ENCODE data around the gene AGPAT3.

The AGPAT3 gene

DNA sequence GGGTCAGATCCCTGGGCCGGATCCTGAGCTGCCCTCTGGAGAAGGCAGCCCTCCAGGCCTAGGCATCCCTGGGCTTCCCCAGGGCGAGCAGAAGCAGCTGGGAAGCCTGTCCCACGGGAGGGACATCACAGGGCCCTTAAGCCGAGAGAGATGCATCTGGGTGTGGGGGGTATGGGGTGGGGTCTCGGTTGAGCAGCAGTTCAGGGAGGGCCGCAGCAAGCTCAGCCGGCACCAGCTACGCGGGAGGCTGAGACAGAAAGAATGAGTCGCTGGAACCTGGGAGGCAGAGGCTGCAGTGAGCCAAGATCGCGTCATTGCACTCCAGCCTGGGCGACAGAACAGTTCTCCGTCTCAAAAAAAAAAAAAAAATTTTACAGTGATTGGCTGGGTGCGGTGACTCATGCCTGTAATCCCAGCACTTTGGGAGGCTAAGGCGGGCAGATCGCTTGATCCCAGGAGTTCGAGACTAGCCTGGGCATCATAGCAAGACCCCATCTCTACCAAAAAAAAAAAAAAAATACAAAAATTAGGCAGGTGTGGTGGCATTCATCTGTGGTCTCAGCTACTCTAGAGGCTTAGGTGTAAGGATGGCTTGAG lies 37.9 kb upstream of the AGPAT3 start (continued):
- TF ChIP-seq, protein P1, sequence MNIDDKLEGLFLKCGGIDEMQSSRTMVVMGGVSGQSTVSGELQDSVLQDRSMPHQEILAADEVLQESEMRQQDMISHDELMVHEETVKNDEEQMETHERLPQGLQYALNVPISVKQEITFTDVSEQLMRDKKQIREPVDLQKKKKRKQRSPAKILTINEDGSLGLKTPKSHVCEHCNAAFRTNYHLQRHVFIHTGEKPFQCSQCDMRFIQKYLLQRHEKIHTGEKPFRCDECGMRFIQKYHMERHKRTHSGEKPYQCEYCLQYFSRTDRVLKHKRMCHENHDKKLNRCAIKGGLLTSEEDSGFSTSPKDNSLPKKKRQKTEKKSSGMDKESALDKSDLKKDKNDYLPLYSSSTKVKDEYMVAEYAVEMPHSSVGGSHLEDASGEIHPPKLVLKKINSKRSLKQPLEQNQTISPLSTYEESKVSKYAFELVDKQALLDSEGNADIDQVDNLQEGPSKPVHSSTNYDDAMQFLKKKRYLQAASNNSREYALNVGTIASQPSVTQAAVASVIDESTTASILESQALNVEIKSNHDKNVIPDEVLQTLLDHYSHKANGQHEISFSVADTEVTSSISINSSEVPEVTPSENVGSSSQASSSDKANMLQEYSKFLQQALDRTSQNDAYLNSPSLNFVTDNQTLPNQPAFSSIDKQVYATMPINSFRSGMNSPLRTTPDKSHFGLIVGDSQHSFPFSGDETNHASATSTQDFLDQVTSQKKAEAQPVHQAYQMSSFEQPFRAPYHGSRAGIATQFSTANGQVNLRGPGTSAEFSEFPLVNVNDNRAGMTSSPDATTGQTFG (tag by site-specific recombination; IDR thresholded peaks at IDR 0.05; ENCODE audit: borderline replicate concordance), result no peak
- TF ChIP-seq ZNF157 (tag by site-specific recombination; IDR thresholded peaks at IDR 0.05) (no peak), BCL11B (tag by site-specific recombination; IDR thresholded peaks at IDR 0.05; ENCODE audit: low read depth) (no peak), ZNF280C (tag by site-specific recombination; IDR thresholded peaks at IDR 0.05) (no peak), ZNF530 (tag by site-specific recombination; IDR thresholded peaks at IDR 0.05; ENCODE audit: low read depth) (no peak), ZNF529 (tag by site-specific recombination; IDR thresholded peaks at IDR 0.05; ENCODE audit: insufficient replicate concordance) (no peak), ZBTB48 (tag by site-specific recombination; IDR thresholded peaks at IDR 0.05) (no peak), ZNF610 (tag by site-specific recombination; IDR thresholded peaks at IDR 0.05; ENCODE audit: borderline replicate concordance) (no peak), ZNF366 (tag by site-specific recombination; conservative IDR thresholded peaks at IDR 0.05) (no peak), ZFP37 (tag by site-specific recombination; IDR thresholded peaks at IDR 0.05) (no peak), KLF16 (tag by site-specific recombination; IDR thresholded peaks at IDR 0.05) (no peak), GFI1B (tag by site-specific recombination; IDR thresholded peaks at IDR 0.05) (peak; percentile 36; the same call in 1 of the 2 replicates), ZNF561 (tag by site-specific recombination; IDR thresholded peaks at IDR 0.05; ENCODE audit: borderline replicate concordance) (no peak), REPIN1 (tag by site-specific recombination; IDR thresholded peaks at IDR 0.05; ENCODE audit: low read depth) (no peak), MYNN (tag by site-specific recombination; IDR thresholded peaks at IDR 0.05; ENCODE audit: borderline replicate concordance) (no peak), ZNF302 (tag by site-specific recombination; IDR thresholded peaks at IDR 0.05; ENCODE audit: low read depth) (no peak), ZNF221 (tag by site-specific recombination; IDR thresholded peaks at IDR 0.05; ENCODE audit: borderline replicate concordance) (no peak), ZNF391 (tag by site-specific recombination; IDR thresholded peaks at IDR 0.05; ENCODE audit: borderline replicate concordance, low read depth) (no peak), ZNF26 (tag by site-specific recombination; IDR thresholded peaks at IDR 0.05) (no peak), ZNF768 (tag by site-specific recombination; IDR thresholded peaks at IDR 0.05) (no peak), ZNF501 (tag by site-specific recombination; IDR thresholded peaks at IDR 0.05) (no peak), ZEB2 (tag by site-specific recombination; IDR thresholded peaks at IDR 0.05) (0 out of 2 replicates have a peak, but pooled peaks have one; percentile 58), ZNF248 (tag by site-specific recombination; IDR thresholded peaks at IDR 0.05) (no peak), ZNF701 (tag by site-specific recombination; IDR thresholded peaks at IDR 0.05) (no peak), ZNF777 (tag by site-specific recombination; IDR thresholded peaks at IDR 0.05; ENCODE audit: borderline replicate concordance) (no peak)
- TF ChIP-seq, protein P2, sequence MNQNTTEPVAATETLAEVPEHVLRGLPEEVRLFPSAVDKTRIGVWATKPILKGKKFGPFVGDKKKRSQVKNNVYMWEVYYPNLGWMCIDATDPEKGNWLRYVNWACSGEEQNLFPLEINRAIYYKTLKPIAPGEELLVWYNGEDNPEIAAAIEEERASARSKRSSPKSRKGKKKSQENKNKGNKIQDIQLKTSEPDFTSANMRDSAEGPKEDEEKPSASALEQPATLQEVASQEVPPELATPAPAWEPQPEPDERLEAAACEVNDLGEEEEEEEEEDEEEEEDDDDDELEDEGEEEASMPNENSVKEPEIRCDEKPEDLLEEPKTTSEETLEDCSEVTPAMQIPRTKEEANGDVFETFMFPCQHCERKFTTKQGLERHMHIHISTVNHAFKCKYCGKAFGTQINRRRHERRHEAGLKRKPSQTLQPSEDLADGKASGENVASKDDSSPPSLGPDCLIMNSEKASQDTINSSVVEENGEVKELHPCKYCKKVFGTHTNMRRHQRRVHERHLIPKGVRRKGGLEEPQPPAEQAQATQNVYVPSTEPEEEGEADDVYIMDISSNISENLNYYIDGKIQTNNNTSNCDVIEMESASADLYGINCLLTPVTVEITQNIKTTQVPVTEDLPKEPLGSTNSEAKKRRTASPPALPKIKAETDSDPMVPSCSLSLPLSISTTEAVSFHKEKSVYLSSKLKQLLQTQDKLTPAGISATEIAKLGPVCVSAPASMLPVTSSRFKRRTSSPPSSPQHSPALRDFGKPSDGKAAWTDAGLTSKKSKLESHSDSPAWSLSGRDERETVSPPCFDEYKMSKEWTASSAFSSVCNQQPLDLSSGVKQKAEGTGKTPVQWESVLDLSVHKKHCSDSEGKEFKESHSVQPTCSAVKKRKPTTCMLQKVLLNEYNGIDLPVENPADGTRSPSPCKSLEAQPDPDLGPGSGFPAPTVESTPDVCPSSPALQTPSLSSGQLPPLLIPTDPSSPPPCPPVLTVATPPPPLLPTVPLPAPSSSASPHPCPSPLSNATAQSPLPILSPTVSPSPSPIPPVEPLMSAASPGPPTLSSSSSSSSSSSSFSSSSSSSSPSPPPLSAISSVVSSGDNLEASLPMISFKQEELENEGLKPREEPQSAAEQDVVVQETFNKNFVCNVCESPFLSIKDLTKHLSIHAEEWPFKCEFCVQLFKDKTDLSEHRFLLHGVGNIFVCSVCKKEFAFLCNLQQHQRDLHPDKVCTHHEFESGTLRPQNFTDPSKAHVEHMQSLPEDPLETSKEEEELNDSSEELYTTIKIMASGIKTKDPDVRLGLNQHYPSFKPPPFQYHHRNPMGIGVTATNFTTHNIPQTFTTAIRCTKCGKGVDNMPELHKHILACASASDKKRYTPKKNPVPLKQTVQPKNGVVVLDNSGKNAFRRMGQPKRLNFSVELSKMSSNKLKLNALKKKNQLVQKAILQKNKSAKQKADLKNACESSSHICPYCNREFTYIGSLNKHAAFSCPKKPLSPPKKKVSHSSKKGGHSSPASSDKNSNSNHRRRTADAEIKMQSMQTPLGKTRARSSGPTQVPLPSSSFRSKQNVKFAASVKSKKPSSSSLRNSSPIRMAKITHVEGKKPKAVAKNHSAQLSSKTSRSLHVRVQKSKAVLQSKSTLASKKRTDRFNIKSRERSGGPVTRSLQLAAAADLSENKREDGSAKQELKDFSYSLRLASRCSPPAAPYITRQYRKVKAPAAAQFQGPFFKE (tag by site-specific recombination; IDR thresholded peaks at IDR 0.05; ENCODE audit: borderline replicate concordance), result no peak
- TF ChIP-seq, protein P3, sequence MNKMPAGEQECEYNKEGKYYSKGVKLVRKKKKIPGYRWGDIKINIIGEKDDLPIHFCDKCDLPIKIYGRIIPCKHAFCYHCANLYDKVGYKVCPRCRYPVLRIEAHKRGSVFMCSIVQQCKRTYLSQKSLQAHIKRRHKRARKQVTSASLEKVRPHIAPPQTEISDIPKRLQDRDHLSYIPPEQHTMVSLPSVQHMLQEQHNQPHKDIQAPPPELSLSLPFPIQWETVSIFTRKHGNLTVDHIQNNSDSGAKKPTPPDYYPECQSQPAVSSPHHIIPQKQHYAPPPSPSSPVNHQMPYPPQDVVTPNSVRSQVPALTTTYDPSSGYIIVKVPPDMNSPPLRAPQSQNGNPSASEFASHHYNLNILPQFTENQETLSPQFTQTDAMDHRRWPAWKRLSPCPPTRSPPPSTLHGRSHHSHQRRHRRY (tag by site-specific recombination; IDR thresholded peaks at IDR 0.05), result no peak
